ENCODE results near the gene CYB5D1.

The CYB5D1 gene

GRCh38 chr17:7844292-7845154 is 13.3 kb upstream of the CYB5D1 start:
- peak; percentile 69 for FAIRE-seq
- peak; percentile 35; the same call in 1 of the 2 replicates for TF ChIP-seq POLR2A (IDR thresholded peaks at IDR 0.05; ENCODE audit: low read depth, low read length)
- peak; percentile 91 for DNase-seq (ENCODE audit: insufficient read length, low spot score)

GRCh38 chr17:7845359-7846062 is 12.3 kb upstream of the CYB5D1 start:
- FAIRE-seq = no peak
- TF ChIP-seq POLR2A (IDR thresholded peaks at IDR 0.05; ENCODE audit: low read depth, low read length) = no peak

GRCh38 chr17:7846063-7846735 is 11.6 kb upstream of the CYB5D1 start:
- FAIRE-seq (no peak), DNase-seq (ENCODE audit: insufficient read length, low spot score) (no peak)
- no peak for TF ChIP-seq POLR2A (IDR thresholded peaks at IDR 0.05; ENCODE audit: low read depth, low read length)

More at GRCh38 chr17:7845359-7846062, 12.3 kb upstream of the CYB5D1 start:
- DNase-seq (ENCODE audit: insufficient read length, low spot score) = no peak

GRCh38 chr17:7846765-7847661 is 10.8 kb upstream of the CYB5D1 start:
- DNase-seq (ENCODE audit: insufficient read length, low spot score) (no peak), FAIRE-seq (no peak)
- TF ChIP-seq POLR2A (IDR thresholded peaks at IDR 0.05; ENCODE audit: low read depth, low read length) = no peak

GRCh38 chr17:7848131-7848579 is 9.6 kb upstream of the CYB5D1 start:
- no peak for DNase-seq (ENCODE audit: insufficient read length, low spot score)
- FAIRE-seq = no peak
- no peak for TF ChIP-seq POLR2A (IDR thresholded peaks at IDR 0.05; ENCODE audit: low read depth, low read length)

- TF ChIP-seq POLR2A (IDR thresholded peaks at IDR 0.05; ENCODE audit: low read depth, low read length) = no peak
- DNase-seq (ENCODE audit: insufficient read length, low spot score) = no peak
- no peak for FAIRE-seq
These were observed 9.1 kb upstream of the CYB5D1 start for GRCh38 chr17:7848739-7849129.

GRCh38 chr17:7849130-7849750 is 8.6 kb upstream of the CYB5D1 start:
- DNase-seq (ENCODE audit: insufficient read length, low spot score) (no peak), FAIRE-seq (no peak)
- no peak for TF ChIP-seq POLR2A (IDR thresholded peaks at IDR 0.05; ENCODE audit: low read depth, low read length)

GRCh38 chr17:7849751-7850504 is 7.9 kb upstream of the CYB5D1 start:
- TF ChIP-seq POLR2A (IDR thresholded peaks at IDR 0.05; ENCODE audit: low read depth, low read length) = no peak
- FAIRE-seq (no peak), DNase-seq (ENCODE audit: insufficient read length, low spot score) (no peak)

GRCh38 chr17:7850701-7851437 is 6.9 kb upstream of the CYB5D1 start:
- FAIRE-seq (no peak), DNase-seq (ENCODE audit: insufficient read length, low spot score) (no peak)
- TF ChIP-seq POLR2A (IDR thresholded peaks at IDR 0.05; ENCODE audit: low read depth, low read length) = no peak

- DNase-seq (ENCODE audit: insufficient read length, low spot score) (peak; percentile 36), FAIRE-seq (no peak)
- TF ChIP-seq POLR2A (IDR thresholded peaks at IDR 0.05; ENCODE audit: low read depth, low read length) = no peak
These were observed 6.2 kb upstream of the CYB5D1 start for GRCh38 chr17:7851438-7852261.

GRCh38 chr17:7852262-7852670 is 5.5 kb upstream of the CYB5D1 start:
- no peak for TF ChIP-seq POLR2A (IDR thresholded peaks at IDR 0.05; ENCODE audit: low read depth, low read length)
- FAIRE-seq (no peak), DNase-seq (ENCODE audit: insufficient read length, low spot score) (no peak)

Measured in H54 (cell line).